Measurements from ENCODE around the gene FYN.

FYN gene

DNA sequence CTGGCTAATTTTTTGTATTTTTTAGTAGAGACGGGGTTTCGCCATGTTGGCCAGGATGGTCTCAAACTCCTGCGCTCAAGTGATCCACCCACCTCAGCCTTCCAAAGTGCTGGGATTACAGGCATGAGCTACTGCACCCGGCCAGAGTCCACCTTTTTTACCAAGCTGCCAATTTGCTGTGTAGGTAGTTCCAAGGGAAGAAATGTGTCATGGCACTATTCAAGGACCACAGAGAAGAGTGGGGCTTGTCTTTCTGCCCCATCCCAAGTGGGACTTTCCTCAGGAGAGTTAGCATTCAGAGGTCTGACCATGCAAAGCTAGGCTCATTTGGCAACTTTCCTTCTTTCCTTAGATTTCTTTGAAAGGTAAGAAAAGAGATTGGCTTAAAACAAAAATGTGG, 155.6 kb downstream of the FYN start:
- H3F3A ChIP-seq (ENCODE audit: control insufficient read depth, insufficient read depth) = no peaks in the 10 kb centered on the region
- H3K4me1 ChIP-seq (ENCODE audit: control insufficient read depth, low read length) = no peaks in the 10 kb centered on the region
- no peaks in the 10 kb centered on the region for H3K9me3 ChIP-seq (ENCODE audit: control insufficient read depth, insufficient read depth, low read length)
- no peak overlapping the region for H3K4me2 ChIP-seq (ENCODE audit: low read length)
- no peaks in the 10 kb centered on the region for H3K9me2 ChIP-seq (replicated peaks; ENCODE audit: control insufficient read depth, low read length)
- no peak overlapping the region for H3K4me3 ChIP-seq (ENCODE audit: low read length)
- TF ChIP-seq EZH2phosphoT487 (IDR thresholded peaks at IDR 0.05; ENCODE audit: borderline replicate concordance, low read length) (no peak), CTCF (IDR thresholded peaks at IDR 0.05; ENCODE audit: low read depth, low read length, poor library complexity, severe bottlenecking) (no peak)
- H3K27me3 ChIP-seq (ENCODE audit: control insufficient read depth, low read length) = no peaks in the 10 kb centered on the region
- no peaks in the 10 kb centered on the region for H3K79me2 ChIP-seq (ENCODE audit: control insufficient read depth, low read length)
- no peaks in the 10 kb centered on the region for H3K36me3 ChIP-seq (ENCODE audit: control insufficient read depth, low read length)
- no peaks in the 10 kb centered on the region for H4K20me1 ChIP-seq (ENCODE audit: control insufficient read depth, insufficient read depth, low read depth, low read length)
- no peak overlapping the region for H3K27ac ChIP-seq (ENCODE audit: low read depth, low read length)

GRCh38 chr6:111716325-111716724, 156.9 kb downstream of the FYN start:
- no peaks in the 10 kb centered on the region for H4K20me1 ChIP-seq (ENCODE audit: control insufficient read depth, insufficient read depth, low read depth, low read length)
- no peaks in the 10 kb centered on the region for H3K79me2 ChIP-seq (ENCODE audit: control insufficient read depth, low read length)
- H3F3A ChIP-seq (ENCODE audit: control insufficient read depth, insufficient read depth) = no peaks in the 10 kb centered on the region
- H3K4me2 ChIP-seq (ENCODE audit: low read length) = no peak overlapping the region
- H3K27me3 ChIP-seq (ENCODE audit: control insufficient read depth, low read length) = no peaks in the 10 kb centered on the region
- H3K27ac ChIP-seq (ENCODE audit: low read depth, low read length) = no peak overlapping the region
- no peaks in the 10 kb centered on the region for H3K9me2 ChIP-seq (replicated peaks; ENCODE audit: control insufficient read depth, low read length)
- no peaks in the 10 kb centered on the region for H3K36me3 ChIP-seq (ENCODE audit: control insufficient read depth, low read length)
- no peaks in the 10 kb centered on the region for H3K9me3 ChIP-seq (ENCODE audit: control insufficient read depth, insufficient read depth, low read length)
- TF ChIP-seq EZH2phosphoT487 (IDR thresholded peaks at IDR 0.05; ENCODE audit: borderline replicate concordance, low read length) (no peak), CTCF (IDR thresholded peaks at IDR 0.05; ENCODE audit: low read depth, low read length, poor library complexity, severe bottlenecking) (no peak)
- H3K4me3 ChIP-seq (ENCODE audit: low read length) = no peak overlapping the region
- no peaks in the 10 kb centered on the region for H3K4me1 ChIP-seq (ENCODE audit: control insufficient read depth, low read length)

GRCh38 chr6:111715321-111715720, 157.9 kb downstream of the FYN start:
- no peak overlapping the region for H3K4me2 ChIP-seq (ENCODE audit: low read length)
- no peaks in the 10 kb centered on the region for H3K27me3 ChIP-seq (ENCODE audit: control insufficient read depth, low read length)
- no peak overlapping the region for H3K4me3 ChIP-seq (ENCODE audit: low read length)
- no peaks in the 10 kb centered on the region for H3F3A ChIP-seq (ENCODE audit: control insufficient read depth, insufficient read depth)
- no peaks in the 10 kb centered on the region for H3K79me2 ChIP-seq (ENCODE audit: control insufficient read depth, low read length)
- H3K27ac ChIP-seq (ENCODE audit: low read depth, low read length) = no peak overlapping the region
- no peaks in the 10 kb centered on the region for H3K36me3 ChIP-seq (ENCODE audit: control insufficient read depth, low read length)
- peaks cover under 1% of the 10 kb centered on the region; the same call in 1 of the 2 replicates for H3K4me1 ChIP-seq (ENCODE audit: control insufficient read depth, low read length)
- no peaks in the 10 kb centered on the region for H4K20me1 ChIP-seq (ENCODE audit: control insufficient read depth, insufficient read depth, low read depth, low read length)
- TF ChIP-seq EZH2phosphoT487 (IDR thresholded peaks at IDR 0.05; ENCODE audit: borderline replicate concordance, low read length) (no peak), CTCF (IDR thresholded peaks at IDR 0.05; ENCODE audit: low read depth, low read length, poor library complexity, severe bottlenecking) (no peak)
- H3K9me3 ChIP-seq (ENCODE audit: control insufficient read depth, insufficient read depth, low read length) = no peaks in the 10 kb centered on the region
- H3K9me2 ChIP-seq (replicated peaks; ENCODE audit: control insufficient read depth, low read length) = no peaks in the 10 kb centered on the region

Measured in DOHH2 (cell line).